HG03439 (cell line): Measurements from ENCODE around the gene ALOX5AP.

Experiments
- ATAC-seq: cut with Tn5 transposase; IDR thresholded peaks from one replicate; pipeline ENCODE4 v1.9.1; 2021; ENCODE audit warnings: mild to moderate bottlenecking, moderate library complexity; ENCODE audit not compliant: unreplicated experiment

The ALOX5AP gene

DNA sequence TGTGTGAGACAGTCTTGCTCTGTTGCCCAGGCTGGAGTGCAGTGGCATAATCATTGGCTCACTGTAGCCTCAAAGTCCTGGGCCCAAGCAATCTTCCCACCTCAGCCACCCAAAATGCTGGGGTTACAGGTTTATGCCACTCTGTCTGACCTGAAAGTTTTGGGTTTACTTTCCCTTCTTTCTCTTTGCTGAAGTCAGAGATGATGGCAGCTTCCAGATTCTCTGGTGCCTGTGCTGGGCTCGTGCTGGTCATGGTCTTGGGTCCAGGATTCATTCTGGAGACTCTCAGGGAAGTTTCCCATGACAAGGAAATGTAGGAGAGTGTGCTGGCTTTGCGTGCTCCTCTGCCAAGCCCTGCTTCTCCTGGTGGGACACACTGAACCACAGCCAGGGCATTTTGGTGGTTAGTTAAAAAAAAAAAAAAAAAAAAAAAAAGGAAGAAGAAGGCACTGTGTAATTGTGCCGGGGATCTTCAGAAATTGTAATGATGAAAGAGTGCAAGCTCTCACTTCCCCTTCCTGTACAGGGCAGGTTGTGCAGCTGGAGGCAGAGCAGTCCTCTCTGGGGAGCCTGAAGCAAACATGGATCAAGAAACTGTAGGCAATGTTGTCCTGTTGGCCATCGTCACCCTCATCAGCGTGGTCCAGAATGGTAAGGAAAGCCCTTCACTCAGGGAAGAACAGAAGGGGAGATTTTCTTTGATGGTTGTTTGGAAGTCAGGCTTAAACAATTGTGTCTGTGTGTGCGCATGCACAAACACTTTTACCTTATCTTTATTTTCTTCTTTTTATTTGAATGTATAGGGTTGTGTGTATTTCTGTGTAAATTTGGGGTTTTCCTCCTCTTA is at the start of gene ALOX5AP:
TSS of gene ALOX5AP (plus strand) at position 519 of the 847 bp plus-strand sequence. CDS start at position 582, 63 bp downstream.
- ATAC-seq, result peak; percentile 73

DNA sequence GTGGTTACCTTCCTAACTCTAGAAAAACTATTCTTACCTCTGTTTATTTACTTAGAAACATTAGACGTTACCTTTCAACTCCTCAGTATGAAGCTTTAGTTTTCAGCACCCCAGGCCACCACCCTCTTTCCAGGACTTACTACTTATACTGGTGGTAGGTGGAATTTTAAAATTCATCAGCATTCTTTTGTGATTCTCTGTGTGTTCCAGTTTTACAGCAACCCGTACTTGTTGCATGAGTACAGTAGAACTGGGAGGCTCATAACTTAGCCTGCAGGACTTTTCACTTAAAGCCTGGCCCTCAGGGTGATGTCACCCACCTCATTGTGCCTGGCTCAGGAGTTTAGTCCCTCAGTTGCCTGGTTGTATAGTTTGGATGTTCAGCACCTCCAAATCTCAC is 49.4 kb upstream of the ALOX5AP start:
- ATAC-seq, result no peak

GRCh38 chr13:30687601-30688000 is 47.7 kb upstream of the ALOX5AP start:
- ATAC-seq, result no peak

DNA sequence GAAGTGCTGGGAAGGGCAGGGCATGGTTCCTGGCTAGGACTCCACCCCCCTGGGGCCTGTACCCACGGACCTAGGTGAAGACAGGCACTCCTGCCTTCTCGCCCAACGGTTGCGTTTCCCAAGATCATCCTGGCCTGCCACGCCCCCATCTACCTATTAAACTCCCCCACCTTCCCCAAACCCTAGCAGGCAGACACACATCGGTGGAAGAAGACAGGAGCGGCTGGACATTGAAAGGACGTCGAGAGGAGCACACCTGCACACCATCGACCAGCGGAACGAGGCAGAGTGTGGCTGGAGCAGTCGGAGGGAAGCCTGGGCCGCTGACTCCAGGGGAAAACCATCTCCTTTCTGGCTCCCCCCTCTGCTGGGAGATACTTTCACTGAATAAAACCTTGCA is 45.6 kb upstream of the ALOX5AP start:
- ATAC-seq, result no peak

GRCh38 chr13:30690282-30691188 is 44.8 kb upstream of the ALOX5AP start:
- ATAC-seq, result no peak

GRCh38 chr13:30692113-30692512 is 43.2 kb upstream of the ALOX5AP start:
- ATAC-seq, result no peak

GRCh38 chr13:30696278-30697176 is 38.8 kb upstream of the ALOX5AP start:
- no peak for ATAC-seq

DNA sequence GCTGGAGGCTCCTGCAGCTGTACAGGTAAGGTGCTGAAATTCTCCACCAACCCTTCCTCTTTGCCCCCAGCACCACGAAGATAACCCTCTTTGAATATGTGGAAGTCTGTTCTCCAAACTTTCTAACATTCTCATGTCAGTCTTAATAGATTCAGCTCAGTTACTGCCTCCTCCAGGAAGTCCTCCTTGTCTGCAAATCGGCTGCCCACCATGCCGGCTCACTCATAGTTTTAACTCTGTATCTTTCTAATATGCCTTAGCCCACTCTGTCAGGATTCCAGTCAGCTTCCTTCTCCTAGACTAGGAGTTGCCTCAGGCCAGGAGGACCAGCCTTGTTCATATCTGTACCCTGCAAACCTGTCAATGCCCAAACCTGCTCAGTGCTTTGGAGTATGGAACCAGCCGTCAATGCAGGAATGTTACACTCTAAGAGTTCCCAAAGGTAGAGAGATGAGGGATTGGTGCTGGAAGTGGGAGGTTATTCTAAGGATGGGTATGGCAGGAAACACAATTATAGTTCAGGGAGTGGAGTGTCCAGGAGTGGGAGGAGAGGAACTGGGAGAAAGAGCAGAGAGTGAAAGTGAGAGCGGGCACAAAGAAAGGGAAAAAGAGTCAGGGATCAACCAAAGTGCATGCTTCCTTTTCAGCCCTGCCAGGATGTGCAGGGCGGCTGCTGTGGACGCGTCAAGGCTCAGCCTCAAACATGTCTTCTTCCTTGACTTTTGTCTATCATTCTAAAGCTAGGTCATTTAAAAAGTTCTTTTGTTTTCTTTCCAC is 38.0 kb upstream of the ALOX5AP start:
- no peak for ATAC-seq

GRCh38 chr13:30697996-30698401 is 37.3 kb upstream of the ALOX5AP start:
- no peak for ATAC-seq

DNA sequence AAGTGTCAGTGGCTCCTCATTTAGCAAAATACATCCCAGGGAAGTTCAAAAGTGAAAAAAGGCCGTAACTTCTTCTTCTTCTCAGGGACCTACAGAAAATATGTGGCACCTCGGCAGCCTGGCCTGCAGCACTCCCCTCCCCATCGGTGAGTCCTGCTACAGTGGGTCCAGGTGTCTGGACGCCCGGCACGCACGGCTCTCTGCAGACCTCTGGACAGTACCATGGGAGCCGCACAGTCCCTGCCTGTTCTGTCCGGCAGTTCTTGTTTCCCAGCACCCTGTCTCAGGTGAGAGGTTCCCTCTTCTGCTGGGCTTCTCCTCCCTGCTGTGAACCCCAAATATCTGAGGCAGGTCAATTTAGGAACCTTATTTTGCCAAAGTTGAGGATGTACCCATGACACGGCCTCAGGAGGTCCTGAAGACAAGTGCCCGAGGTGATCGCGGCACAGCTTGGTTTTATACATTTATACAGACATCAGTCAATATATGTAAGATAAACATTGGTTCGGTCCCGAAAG is 36.8 kb upstream of the ALOX5AP start:
- ATAC-seq, result no peak

DNA sequence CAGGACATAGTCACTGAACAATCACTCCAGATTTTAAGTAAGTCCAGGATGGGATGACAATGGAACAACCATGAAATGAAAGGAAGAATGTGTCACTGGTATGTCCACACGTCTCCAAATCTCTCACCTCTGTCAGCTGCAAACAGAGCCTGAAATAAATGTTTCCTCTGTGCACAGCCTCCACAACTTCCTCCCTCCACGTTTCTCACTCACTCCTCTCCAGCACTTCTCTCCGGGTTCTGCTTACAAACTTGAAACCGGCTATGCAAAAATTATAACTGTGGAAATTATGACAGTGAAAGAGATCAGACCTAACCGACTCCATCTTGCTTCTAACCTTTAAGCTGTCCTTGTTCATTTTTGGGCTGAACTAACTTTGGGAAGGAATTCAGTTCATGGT is 35.0 kb upstream of the ALOX5AP start:
- no peak for ATAC-seq

GRCh38 chr13:30702006-30702405 is 33.3 kb upstream of the ALOX5AP start:
- no peak for ATAC-seq

- no peak for ATAC-seq
Observed at GRCh38 chr13:30704596-30704995, 30.7 kb upstream of the ALOX5AP start.

- ATAC-seq, result no peak
Observed at GRCh38 chr13:30705680-30706079, 29.7 kb upstream of the ALOX5AP start.

GRCh38 chr13:30708541-30708940 is 26.8 kb upstream of the ALOX5AP start:
- no peak for ATAC-seq

- no peak for ATAC-seq
Observed at GRCh38 chr13:30710442-30710841, 24.9 kb upstream of the ALOX5AP start.

GRCh38 chr13:30711375-30711774 is 24.0 kb upstream of the ALOX5AP start:
- no peak for ATAC-seq

GRCh38 chr13:30711837-30712236 is 23.5 kb upstream of the ALOX5AP start:
- no peak for ATAC-seq
